DND-41 (cell line): Measurements from ENCODE around the gene KCNIP4.

ENCODE experiments used
- CTCF ChIP-seq: IDR thresholded peaks from 2 replicates; pipeline ENCODE4 v1.5.1; 2012; ENCODE audit warnings: borderline replicate concordance, low read length, moderate library complexity, mild to moderate bottlenecking; ENCODE audit not compliant: poor library complexity, severe bottlenecking; ENCODE audit errors: extremely low read depth
- EZH2 ChIP-seq: IDR thresholded peaks from 3 replicates; pipeline ENCODE4 v1.6.1; 2012; ENCODE audit warnings: borderline replicate concordance, low read depth, mild to moderate bottlenecking, moderate library complexity, low read length, inconsistent platforms; ENCODE audit not compliant: severe bottlenecking

GRCh38 chr4:20882500-20882899 lies 1066.1 kb downstream of the KCNIP4 start:
- TF ChIP-seq EZH2 (no peak), CTCF (no peak)
